H1 (cell line): ENCODE data around the gene SLC15A4.

Experiments
- CEBPB ChIP-seq: IDR thresholded peaks from 2 replicates; pipeline ENCODE4 v1.6.1; 2012; ENCODE audit warnings: low read depth, low read length
- CTCF ChIP-seq, 3 experiments: IDR thresholded peaks; 1 replicate in 2 of 3; 2 replicates in 1 of 3; pipeline versions ENCODE4 v1.5.1 to v1.6.1; 2011; ENCODE audit warnings: low read length in 3 of 3, mild to moderate bottlenecking in 3 of 3, inconsistent platforms in 2 of 3, low read depth in 1 of 3, moderate library complexity in 1 of 3; ENCODE audit not compliant: insufficient read depth in 1 of 3; ENCODE audit errors: control extremely low read depth in 1 of 3
- EP300 ChIP-seq, 2 experiments: IDR thresholded peaks; 1 replicate in 1 of 2; 2 replicates in 1 of 2; pipeline ENCODE4 v1.6.1; 2011 to 2012; ENCODE audit warnings: low read depth in 2 of 2, low read length in 2 of 2, mild to moderate bottlenecking in 2 of 2, borderline replicate concordance in 1 of 2, inconsistent platforms in 1 of 2, moderate library complexity in 1 of 2
- FOSL1 ChIP-seq: IDR thresholded peaks from 2 replicates; pipeline ENCODE4 v1.6.1; 2011; ENCODE audit warnings: mild to moderate bottlenecking, low read depth, low read length, moderate library complexity; ENCODE audit not compliant: insufficient read depth
- NRF1 ChIP-seq: IDR thresholded peaks from 2 replicates; pipeline ENCODE4 v1.6.1; 2011; ENCODE audit warnings: mild to moderate bottlenecking, low read depth, low read length, improper control_type of control experiment
- POLR2A ChIP-seq, 2 experiments: IDR thresholded peaks; 1 replicate in 1 of 2; 2 replicates in 1 of 2; pipeline ENCODE4 v1.6.1; 2011; ENCODE audit warnings: low read depth in 2 of 2, low read length in 2 of 2, mild to moderate bottlenecking in 2 of 2; ENCODE audit errors: control extremely low read depth in 1 of 2
- RAD21 ChIP-seq, 2 experiments: IDR thresholded peaks in 1 of 2; conservative IDR thresholded peaks in 1 of 2; 2 replicates each; pipeline ENCODE4 v1.6.1; 2011; ENCODE audit warnings: low read depth in 2 of 2, low read length in 2 of 2, improper control_type of control experiment in 1 of 2, inconsistent platforms in 1 of 2, mild to moderate bottlenecking in 1 of 2, moderate library complexity in 1 of 2
- RBBP5 ChIP-seq: IDR thresholded peaks from 2 replicates; pipeline ENCODE4 v1.7.1; 2012; ENCODE audit warnings: low read depth, mild to moderate bottlenecking, inconsistent platforms, low read length, moderate library complexity, borderline replicate concordance
- TCF12 ChIP-seq: IDR thresholded peaks from 2 replicates; pipeline ENCODE4 v1.6.1; 2011; ENCODE audit warnings: low read depth, mild to moderate bottlenecking, low read length
- TF ChIP-seq, protein P1 (sequence below): IDR thresholded peaks from 2 replicates; pipeline ENCODE4 v1.6.1; 2012; ENCODE audit warnings: inconsistent platforms

GRCh38 chr12:128859311-128859710 lies 35.6 kb upstream of the SLC15A4 start:
- no peak for TF ChIP-seq EP300 (IDR thresholded peaks at IDR 0.05; ENCODE audit: borderline replicate concordance in 1 of 2, low read depth in 2 of 2, low read length in 2 of 2)
- no peak for TF ChIP-seq CTCF (IDR thresholded peaks at IDR 0.05; ENCODE audit: control extremely low read depth in 1 of 3, insufficient read depth in 1 of 3, low read depth in 1 of 3, low read length in 3 of 3)
- no peak for TF ChIP-seq RAD21 (IDR thresholded peaks at IDR 0.05 in 1 of 2, conservative IDR thresholded peaks at IDR 0.05 in 1 of 2; ENCODE audit: low read depth in 2 of 2, low read length in 2 of 2)
- no peak for TF ChIP-seq TCF12
- TF ChIP-seq RBBP5: no peak
- TF ChIP-seq CEBPB: no peak
- no peak for TF ChIP-seq NRF1
- no peak for TF ChIP-seq FOSL1
- no peak for TF ChIP-seq POLR2A (IDR thresholded peaks at IDR 0.05; ENCODE audit: control extremely low read depth in 1 of 2, low read depth in 2 of 2, low read length in 2 of 2)
- TF ChIP-seq, protein P1, sequence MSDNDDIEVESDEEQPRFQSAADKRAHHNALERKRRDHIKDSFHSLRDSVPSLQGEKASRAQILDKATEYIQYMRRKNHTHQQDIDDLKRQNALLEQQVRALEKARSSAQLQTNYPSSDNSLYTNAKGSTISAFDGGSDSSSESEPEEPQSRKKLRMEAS: no peak
